Vagina (tissue), 2 donors: ENCODE data around the gene MAP1B. TPM values are rescaled to one million over a fixed set of nuclear protein-coding genes. Genes with fewer than 3 reads are reported as not detected.
A peak's percentile ranks its signal among the peaks of the same experiment; 100 is the strongest.

Source experiments
- DNase-seq, 2 donors: peaks; one replicate each; pipeline ENCODE4 v3.0.0-alpha.2; 2017; ENCODE audit errors: extremely low spot score in 2 of 2
- H3K27ac ChIP-seq: fragments of 200-600 bp; sonication (generic); one replicate; pipeline ENCODE4 v1.5.1; 2019
- H3K27me3 ChIP-seq: fragments of 200-600 bp; sonication (generic); one replicate; pipeline ENCODE4 v1.5.1; 2019
- H3K36me3 ChIP-seq, 2 donors: fragments of 200-600 bp; sonication (generic); one replicate each; pipeline ENCODE4 v1.5.1; 2017 to 2019
- H3K4me1 ChIP-seq: fragments of 200-600 bp; sonication (generic); one replicate; pipeline ENCODE4 v1.5.1; 2019
- H3K4me3 ChIP-seq, 2 donors: fragments of 200-600 bp; sonication (generic); 1 replicate in 1 of 2; 2 replicates in 1 of 2; pipeline ENCODE4 v1.5.1; 2016 to 2019
- H3K9me3 ChIP-seq: fragments of 200-600 bp; sonication (generic); one replicate; pipeline ENCODE4 v1.5.1; 2019
- CTCF ChIP-seq, 3 experiments: fragments of 450-650 bp in 2 of 3; fragments of 200-600 bp in 1 of 3; sonication (generic) in 1 of 3; IDR thresholded peaks; one replicate each; pipeline ENCODE4 v1.5.1; 2017 to 2019; ENCODE audit warnings: antibody characterized with exemption in 3 of 3, mild to moderate bottlenecking in 2 of 3, moderate library complexity in 2 of 3
- POLR2A ChIP-seq, 2 donors: fragments of 450-650 bp; IDR thresholded peaks; one replicate each; pipeline ENCODE4 v1.6.1; 2017; ENCODE audit warnings: antibody characterized with exemption in 2 of 2, mild to moderate bottlenecking in 2 of 2, moderate library complexity in 2 of 2
- POLR2AphosphoS5 ChIP-seq, 2 donors: sonication (generic); formaldehyde crosslinking; IDR thresholded peaks; one replicate each; pipeline ENCODE4 v1.9.0; 2017; ENCODE audit warnings: antibody characterized with exemption in 2 of 2, mild to moderate bottlenecking in 2 of 2, low read depth in 1 of 2; ENCODE audit not compliant: insufficient read depth in 1 of 2
- intact Hi-C: fragments of 100-400 bp; cut with DNase I; formaldehyde crosslinking; loops from one replicate; pipeline ENCODE4 v1.15.1; 2023
- total RNA-seq: library from RNA; depleted of rRNA; stranded (reverse); fragments of >200 nt; gene quantifications from one replicate; pipeline ENCODE4 v1.2.3, GENCODE V29; 2016

The MAP1B gene
- total RNA-seq, 1 donor from 2014 or later: 386 TPM

- intact Hi-C loops: loop anchor here (10.0 kb wide), 1 partner anchor 129 kb away; no protein-coding TSS in a partner anchor
- H3K4me1 ChIP-seq: peaks cover 59% of the 10 kb centered on the region
- no peaks in the 10 kb centered on the region for H3K27me3 ChIP-seq
- H3K27ac ChIP-seq: peak overlapping the region; percentile 34
- no peaks in the 10 kb centered on the region for H3K36me3 ChIP-seq
- no peak for TF ChIP-seq POLR2AphosphoS5 (IDR thresholded peaks at IDR 0.05; ENCODE audit: insufficient read depth in 1 of 2, low read depth in 1 of 2)
- no peak for TF ChIP-seq POLR2A (IDR thresholded peaks at IDR 0.05)
- TF ChIP-seq CTCF (IDR thresholded peaks at IDR 0.05): no peak
- H3K4me3 ChIP-seq: no peak overlapping the region
- DNase-seq: no peak
- H3K9me3 ChIP-seq: no peaks in the 10 kb centered on the region
Observed at GRCh38 chr5:72145348-72145747, 38.1 kb downstream of the MAP1B start.

GRCh38 chr5:72146056-72146455, 38.8 kb downstream of the MAP1B start:
- Histone ChIP-seq H3K4me3 (no peak overlapping the region), H3K27me3 (no peaks in the 10 kb centered on the region), H3K4me1 (peaks cover 62% of the 10 kb centered on the region), H3K9me3 (no peaks in the 10 kb centered on the region), H3K36me3 (no peaks in the 10 kb centered on the region), H3K27ac (peak overlapping the region; percentile 34)
- intact Hi-C loops: loop anchor here (10.0 kb wide), 1 partner anchor 129 kb away; no protein-coding TSS in a partner anchor
- no peak for DNase-seq
- no peak for TF ChIP-seq POLR2A (IDR thresholded peaks at IDR 0.05)
- TF ChIP-seq CTCF (IDR thresholded peaks at IDR 0.05): no peak
- TF ChIP-seq POLR2AphosphoS5 (IDR thresholded peaks at IDR 0.05; ENCODE audit: insufficient read depth in 1 of 2, low read depth in 1 of 2): no peak

- H3K27ac ChIP-seq: no peak overlapping the region
Observed at GRCh38 chr5:72147569-72147968, 40.3 kb downstream of the MAP1B start.

GRCh38 chr5:72149742-72150141, 42.5 kb downstream of the MAP1B start:
- Histone ChIP-seq H3K27me3 (no peaks in the 10 kb centered on the region), H3K27ac (no peak overlapping the region), H3K4me3 (no peak overlapping the region), H3K36me3 (no peaks in the 10 kb centered on the region), H3K9me3 (no peaks in the 10 kb centered on the region), H3K4me1 (peaks cover 86% of the 10 kb centered on the region)
- no peak for TF ChIP-seq CTCF (IDR thresholded peaks at IDR 0.05)
- no peak for TF ChIP-seq POLR2AphosphoS5 (IDR thresholded peaks at IDR 0.05; ENCODE audit: insufficient read depth in 1 of 2, low read depth in 1 of 2)
- TF ChIP-seq POLR2A (IDR thresholded peaks at IDR 0.05): no peak
- intact Hi-C loops: loop anchor here (10.0 kb wide), 1 partner anchor 125 kb away; no protein-coding TSS in a partner anchor
- no peak for DNase-seq

More at GRCh38 chr5:72147569-72147968, 40.3 kb downstream of the MAP1B start:
- peaks cover 64% of the 10 kb centered on the region for H3K4me1 ChIP-seq
- no peaks in the 10 kb centered on the region for H3K9me3 ChIP-seq
- intact Hi-C loops: loop anchor here (10.0 kb wide), 1 partner anchor 127 kb away; no protein-coding TSS in a partner anchor
- TF ChIP-seq POLR2A (IDR thresholded peaks at IDR 0.05): no peak
- TF ChIP-seq CTCF (IDR thresholded peaks at IDR 0.05): no peak
- TF ChIP-seq POLR2AphosphoS5 (IDR thresholded peaks at IDR 0.05; ENCODE audit: insufficient read depth in 1 of 2, low read depth in 1 of 2): no peak
- H3K27me3 ChIP-seq: no peaks in the 10 kb centered on the region
- no peaks in the 10 kb centered on the region for H3K36me3 ChIP-seq
- no peak for DNase-seq
- no peak overlapping the region for H3K4me3 ChIP-seq

- intact Hi-C loops: no loop called here
- peak overlapping the region; percentile 74 for H3K27ac ChIP-seq
- H3K4me1 ChIP-seq: peaks cover 80% of the 10 kb centered on the region
- no peak overlapping the region for H3K4me3 ChIP-seq
- H3K9me3 ChIP-seq: no peaks in the 10 kb centered on the region
- no peaks in the 10 kb centered on the region for H3K27me3 ChIP-seq
- H3K36me3 ChIP-seq: no peaks in the 10 kb centered on the region
- no peak for DNase-seq
- TF ChIP-seq POLR2A (IDR thresholded peaks at IDR 0.05) (no peak), POLR2AphosphoS5 (IDR thresholded peaks at IDR 0.05; ENCODE audit: insufficient read depth in 1 of 2, low read depth in 1 of 2) (no peak), CTCF (IDR thresholded peaks at IDR 0.05) (no peak)
Observed at GRCh38 chr5:72151169-72151568, 43.9 kb downstream of the MAP1B start.
